Measurements from ENCODE around the gene PCF11.
"Not testable (repeated sequence)": the region's sequence is repeated elsewhere in the genome, so short reads cannot be mapped to it uniquely, and the experiment has no call there.

Gene PCF11

GRCh38 chr11:83192606-83193245 lies 35.8 kb downstream of the PCF11 start:
- DNase-seq = no peak

- DNase-seq = peak; percentile 93
Measured at GRCh38 chr11:83193315-83194280, 36.7 kb downstream of the PCF11 start, which contains the start of gene ANKRD42. Gene ANKRD42, plus strand, starts transcription at chr11:83193712. Its CDS starts 959 bp downstream, at chr11:83194671.

- DNase-seq = peak; percentile 79
Measured at GRCh38 chr11:83194281-83195142, 37.6 kb downstream of the PCF11 start.

- no peak for DNase-seq
Measured at GRCh38 chr11:83195143-83195466, 38.2 kb downstream of the PCF11 start.

GRCh38 chr11:83195649-83196048 lies 38.7 kb downstream of the PCF11 start:
- DNase-seq = no peak

GRCh38 chr11:83200035-83200434 lies 43.1 kb downstream of the PCF11 start:
- DNase-seq = no peak

- DNase-seq = no peak
Measured at GRCh38 chr11:83205608-83206185, 48.8 kb downstream of the PCF11 start.

- DNase-seq = no peak
Measured at GRCh38 chr11:83206221-83206620, 49.3 kb downstream of the PCF11 start.

GRCh38 chr11:83206771-83207382 lies 49.9 kb downstream of the PCF11 start:
- not testable (repeated sequence) for DNase-seq

GRCh38 chr11:83219095-83219494 lies 62.2 kb downstream of the PCF11 start:
- no peak for DNase-seq

GRCh38 chr11:83220260-83220659 lies 63.3 kb downstream of the PCF11 start:
- DNase-seq = no peak

GRCh38 chr11:83221694-83222093 lies 64.8 kb downstream of the PCF11 start:
- DNase-seq = no peak

GRCh38 chr11:83222499-83222898 lies 65.6 kb downstream of the PCF11 start:
- no peak for DNase-seq

GRCh38 chr11:83223457-83223856 lies 66.5 kb downstream of the PCF11 start:
- DNase-seq = no peak

- no peak for DNase-seq
Measured at GRCh38 chr11:83235825-83236224, 78.9 kb downstream of the PCF11 start.
